A549 (cell line): ENCODE data around the gene DLGAP1.

Experiments
- CTCF ChIP-seq: fragments of >200 bp; sonication (Bioruptor Twin); formaldehyde crosslinking; IDR thresholded peaks from 3 replicates; pipeline ENCODE4 v1.5.1; 2016
- MAX ChIP-seq: IDR thresholded peaks from 2 replicates; pipeline ENCODE4 v1.6.1; 2012
- MYC ChIP-seq: IDR thresholded peaks from 2 replicates; pipeline ENCODE4 v1.6.1; 2012; ENCODE audit warnings: mild to moderate bottlenecking, inconsistent platforms, low read length, improper control_type of control experiment, borderline replicate concordance
- NFE2L2 ChIP-seq: fragments of 150-350 bp; conservative IDR thresholded peaks from 2 replicates; pipeline ENCODE4 v1.6.1; 2014; ENCODE audit warnings: low read length
- POLR2A ChIP-seq: IDR thresholded peaks from 2 replicates; pipeline ENCODE4 v1.6.1; 2012; ENCODE audit warnings: mild to moderate bottlenecking, low read length
- REST ChIP-seq: fragments of 200-600 bp; sonication (generic); IDR thresholded peaks from 2 replicates; pipeline ENCODE4 v1.6.1; 2016; ENCODE audit warnings: antibody characterized with exemption, mild to moderate bottlenecking, moderate library complexity
- ZC3H11A ChIP-seq: fragments of 450-650 bp; IDR thresholded peaks from 2 replicates; pipeline ENCODE4 v1.6.1; 2014; ENCODE audit warnings: antibody characterized with exemption, mild to moderate bottlenecking
- ZFP36 ChIP-seq: fragments of 450-650 bp; IDR thresholded peaks from 2 replicates; pipeline ENCODE4 v1.6.1; 2014; ENCODE audit warnings: borderline replicate concordance; ENCODE audit not compliant: partially characterized antibody

- TF ChIP-seq POLR2A (no peak), MAX (no peak), CTCF (no peak), REST (no peak), MYC (no peak), ZC3H11A (no peak), NFE2L2 (no peak), ZFP36 (no peak)
These were observed 377.9 kb downstream of the DLGAP1 start for GRCh38 chr18:4077204-4077603.
